GM18507 (cell line): ENCODE measurements around the gene FRMD3.

Experiments
- DNase-seq: peaks from one replicate; pipeline ENCODE4 v3.0.0; 2011; ENCODE audit warnings: low read depth; ENCODE audit not compliant: insufficient read length; ENCODE audit errors: extremely low spot score
- FAIRE-seq: peaks from 2 replicates; lab custom pipeline; 2011; peaks lifted over from hg19 to GRCh38; lab: Jason Lieb, UNC

FRMD3 gene

DNA sequence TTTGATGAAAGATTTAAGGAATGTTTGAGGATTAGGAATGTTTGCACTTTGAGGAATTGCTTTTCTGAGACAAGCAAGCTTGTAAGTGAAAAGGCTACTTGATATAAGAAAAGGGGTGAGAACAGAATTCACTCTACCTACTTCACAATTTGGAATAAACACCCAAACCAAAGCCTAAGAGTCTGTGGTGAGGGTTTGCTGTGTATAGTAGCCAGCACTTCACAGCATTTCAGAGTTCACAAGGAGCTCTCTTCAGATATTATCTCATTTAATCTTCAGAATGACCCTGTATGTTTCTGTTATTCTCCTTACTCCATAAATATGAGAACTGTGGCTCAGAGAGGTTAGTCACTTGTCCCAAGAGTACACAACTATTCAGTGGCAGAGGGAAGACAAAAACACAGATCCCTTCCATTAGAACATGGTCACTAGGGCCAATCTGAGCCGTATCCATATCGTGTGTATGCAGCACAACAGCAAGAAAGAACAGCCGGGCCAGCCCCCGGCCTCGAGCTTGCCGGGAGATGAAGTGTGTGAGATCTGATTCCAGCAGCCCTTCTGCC, 92.4 kb downstream of the FRMD3 start:
- DNase-seq (no peak), FAIRE-seq (no peak)

DNA sequence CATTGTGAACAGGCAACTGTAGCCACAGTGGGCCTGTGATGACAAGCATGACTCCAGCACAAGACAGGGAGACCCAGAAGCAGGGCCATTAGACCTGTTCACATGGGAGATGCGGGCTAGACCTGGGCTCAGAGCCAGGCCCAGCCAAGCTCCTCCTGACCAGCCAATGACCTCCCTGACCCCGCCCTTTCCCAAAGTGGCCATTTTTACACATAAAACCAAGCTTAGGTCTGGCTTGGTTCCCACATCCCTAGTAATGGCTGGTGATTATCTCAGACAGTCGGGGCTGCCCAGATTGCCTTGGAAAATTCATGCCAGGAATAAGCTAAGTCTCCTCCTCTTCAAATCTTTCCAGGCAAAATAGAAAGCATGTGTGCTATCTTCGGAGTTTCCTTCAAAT, 94.1 kb downstream of the FRMD3 start:
- DNase-seq (no peak), FAIRE-seq (no peak)

- DNase-seq: no peak
- FAIRE-seq: no peak
Measured at GRCh38 chr9:83441390-83441789, 96.8 kb downstream of the FRMD3 start.

- DNase-seq (no peak), FAIRE-seq (no peak)
Measured at GRCh38 chr9:83440641-83441040, 97.6 kb downstream of the FRMD3 start.

DNA sequence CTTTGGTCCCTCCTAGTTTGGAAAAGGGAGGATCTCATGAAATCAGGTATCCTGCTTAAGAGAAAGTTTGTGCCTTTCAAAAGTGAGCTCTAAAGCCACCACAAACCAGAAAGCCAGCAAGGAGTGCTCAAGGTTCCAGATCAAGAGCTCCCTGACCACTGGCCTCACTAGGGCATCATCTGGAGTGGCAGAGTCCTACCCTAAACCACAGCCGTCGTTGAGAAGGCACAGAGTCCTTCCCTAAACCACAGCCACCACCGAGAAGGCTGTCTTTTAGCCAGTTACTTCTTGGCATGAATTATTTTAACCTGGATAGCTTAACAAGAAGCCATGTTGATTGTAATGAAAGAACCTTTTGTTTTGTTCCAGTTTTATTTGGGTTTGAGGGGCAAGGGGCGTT, 102.9 kb downstream of the FRMD3 start:
- no peak for FAIRE-seq
- no peak for DNase-seq

GRCh38 chr9:83434254-83434653, 103.9 kb downstream of the FRMD3 start:
- FAIRE-seq: no peak
- no peak for DNase-seq

GRCh38 chr9:83433846-83434245, 104.4 kb downstream of the FRMD3 start:
- FAIRE-seq (no peak), DNase-seq (no peak)

DNA sequence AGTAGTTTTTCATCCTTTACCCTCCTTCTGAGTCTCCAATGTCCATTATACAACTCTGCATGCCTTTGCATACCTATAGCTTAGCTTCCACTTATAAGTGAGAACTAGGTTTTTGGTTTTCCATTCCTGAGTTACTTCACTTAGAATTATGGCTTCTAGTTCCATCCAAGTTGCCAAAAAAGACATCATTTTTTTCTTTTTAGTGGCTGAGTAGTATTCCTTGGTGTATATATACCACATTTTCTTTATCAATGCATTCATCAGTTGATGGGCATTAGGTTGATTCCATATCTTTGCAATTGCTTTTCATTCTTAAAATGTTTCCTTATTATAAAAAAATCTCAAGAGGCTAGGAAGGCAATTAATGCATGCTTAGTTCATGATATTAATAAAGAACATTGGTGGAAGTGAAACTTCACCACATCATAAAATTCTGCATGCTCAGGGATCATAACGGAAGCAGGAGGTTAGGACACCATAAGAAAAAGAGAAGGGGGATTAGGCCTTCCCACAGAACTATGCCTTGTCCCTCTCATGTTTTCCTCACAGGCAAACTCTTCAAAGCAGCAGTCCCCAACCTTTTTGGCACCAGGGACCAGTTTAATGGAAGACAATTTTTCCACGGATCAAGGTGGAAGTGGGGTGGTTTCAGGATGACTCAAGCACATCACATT, 105.2 kb downstream of the FRMD3 start:
- FAIRE-seq (no peak), DNase-seq (no peak)

- DNase-seq: no peak
- no peak for FAIRE-seq
Measured at GRCh38 chr9:83432104-83432627, 106.0 kb downstream of the FRMD3 start.

GRCh38 chr9:83431101-83432060, 106.8 kb downstream of the FRMD3 start:
- no peak for FAIRE-seq
- no peak for DNase-seq

- DNase-seq (no peak), FAIRE-seq (no peak)
Measured at GRCh38 chr9:83430681-83431080, 107.5 kb downstream of the FRMD3 start.

- no peak for FAIRE-seq
Measured at GRCh38 chr9:83429229-83429628, 109.0 kb downstream of the FRMD3 start.

GRCh38 chr9:83425240-83425639, 113.0 kb downstream of the FRMD3 start:
- FAIRE-seq (no peak), DNase-seq (no peak)

More at GRCh38 chr9:83429229-83429628, 109.0 kb downstream of the FRMD3 start:
- no peak for DNase-seq

DNA sequence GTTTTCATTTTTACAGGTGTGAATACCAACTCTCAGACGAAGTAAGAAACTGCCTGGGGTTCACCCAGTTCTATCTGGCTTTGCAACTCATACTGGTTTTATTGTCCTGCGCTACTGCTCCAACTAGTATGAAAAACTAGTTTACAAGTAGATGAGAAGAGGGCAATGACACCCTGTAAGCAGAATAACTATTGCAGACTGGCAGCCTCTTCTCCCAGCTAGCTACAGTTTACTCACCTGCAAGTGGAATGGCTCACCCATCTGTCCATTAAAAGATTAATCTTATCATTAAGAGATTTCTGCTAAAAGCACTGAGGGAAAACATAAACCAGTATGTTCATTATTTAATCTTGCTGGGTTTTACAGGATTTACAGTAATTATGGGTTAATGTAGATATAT, 113.4 kb downstream of the FRMD3 start:
- FAIRE-seq (no peak), DNase-seq (no peak)

DNA sequence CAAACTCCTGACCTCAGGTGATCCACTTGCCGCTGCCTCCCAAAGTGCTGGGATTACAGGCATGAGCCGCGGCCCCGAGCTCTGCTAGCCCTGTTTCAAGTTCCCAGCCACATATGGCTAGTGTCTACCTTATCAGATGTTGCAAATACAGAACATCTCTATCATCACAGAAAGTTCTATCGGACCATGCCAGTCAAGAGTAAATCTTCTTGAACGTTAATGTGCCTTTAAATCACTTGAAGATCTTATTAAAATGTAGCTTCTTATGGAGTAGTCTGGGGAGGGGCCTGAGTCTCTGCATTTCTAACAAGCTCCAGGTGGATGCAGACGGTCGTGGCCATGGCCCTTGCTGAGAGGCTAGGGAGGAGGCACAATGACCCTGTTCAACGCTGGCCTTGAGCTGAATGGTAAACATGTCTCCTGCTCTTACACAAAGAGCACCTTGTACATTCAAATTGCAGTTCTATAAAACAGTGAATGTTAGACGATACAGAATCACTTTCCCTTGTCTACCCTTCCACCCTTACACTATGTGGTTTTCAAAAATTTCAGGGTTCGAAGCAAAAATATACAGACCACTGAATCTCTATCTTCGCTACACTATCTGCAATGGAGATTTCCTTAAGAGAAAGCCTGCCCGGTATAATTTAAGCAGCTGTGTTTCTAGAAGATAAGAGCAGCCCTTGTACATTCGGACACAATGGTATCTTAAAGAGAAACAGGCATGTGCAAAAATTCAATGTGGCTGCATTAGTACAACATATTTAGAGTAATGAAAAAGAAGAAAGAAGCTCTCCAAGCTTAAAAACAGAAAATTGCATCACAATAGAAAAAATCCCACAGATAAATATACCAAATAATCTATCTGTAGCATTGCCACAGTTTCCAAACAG, 114.1 kb downstream of the FRMD3 start:
- FAIRE-seq (no peak), DNase-seq (no peak)

- FAIRE-seq: no peak
- no peak for DNase-seq
Measured at GRCh38 chr9:83422527-83422926, 115.7 kb downstream of the FRMD3 start.

GRCh38 chr9:83420486-83420885, 117.7 kb downstream of the FRMD3 start:
- FAIRE-seq (no peak), DNase-seq (no peak)

GRCh38 chr9:83419961-83420360, 118.2 kb downstream of the FRMD3 start:
- DNase-seq (no peak), FAIRE-seq (no peak)

DNA sequence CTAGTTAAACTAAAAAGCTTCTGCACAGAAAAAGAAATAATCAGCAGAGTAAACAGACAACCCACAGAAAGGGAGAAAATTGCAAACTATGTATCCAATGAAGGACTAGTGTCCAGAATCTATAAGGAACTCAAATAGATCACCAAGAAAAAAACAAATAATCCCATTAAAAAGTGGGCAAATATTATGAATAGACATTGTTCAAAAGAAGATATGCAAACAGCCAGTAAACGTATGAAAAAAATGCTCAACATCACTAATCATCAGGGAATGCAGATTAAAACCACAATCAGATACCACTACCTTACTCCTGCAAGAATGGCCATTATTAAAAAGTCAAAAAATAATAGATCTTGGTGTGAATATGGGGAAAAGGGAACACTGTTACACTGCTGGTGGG, 119.9 kb downstream of the FRMD3 start:
- no peak for FAIRE-seq
- DNase-seq: no peak
